SK-N-MC (cell line): ENCODE results near the gene ANKS3.

ENCODE experiments used
- EZH2 ChIP-seq: fragments of 200-600 bp; sonication (generic); IDR thresholded peaks from one replicate; pipeline ENCODE4 v1.6.1; 2017; ENCODE audit warnings: antibody characterized with exemption
- FOXP2 ChIP-seq: optimal IDR thresholded peaks from 2 replicates; pipeline ENCODE3; 2011; ENCODE audit warnings: mild to moderate bottlenecking, moderate library complexity; ENCODE audit not compliant: insufficient read depth; ENCODE audit errors: extremely low read length, control extremely low read depth
- POLR2AphosphoS5 ChIP-seq: IDR thresholded peaks from 2 replicates; pipeline ENCODE4 v1.6.1; 2012; ENCODE audit warnings: mild to moderate bottlenecking, low read depth, low read length, borderline replicate concordance

- TF ChIP-seq POLR2AphosphoS5 (no peak), EZH2 (no peak), FOXP2 (no peak)
Measured at GRCh38 chr16:4694642-4695451, 39.2 kb downstream of the ANKS3 start.
